ENCODE results near the gene RBM47. TPM values are rescaled to one million over a fixed set of nuclear protein-coding genes. Genes with fewer than 3 reads are reported as not detected.
"Not testable (repeated sequence)": the region's sequence is repeated elsewhere in the genome, so short reads cannot be mapped to it uniquely, and the experiment has no call there.

RBM47 gene
- total RNA-seq, 2 donors from 2014 or later, result 301 to 304 TPM

- intact Hi-C loops (cut with DNase I, micrococcal nuclease); DNase-seq: not testable (repeated sequence)
These were observed 1.3 kb downstream of the RBM47 start for GRCh38 chr4:40628407-40628806.

GRCh38 chr4:40627540-40627939, 2.1 kb downstream of the RBM47 start:
- DNase-seq (no peak), ATAC-seq (no peak)
- intact Hi-C loops (cut with DNase I, micrococcal nuclease), result no loop called here

More at GRCh38 chr4:40628407-40628806, 1.3 kb downstream of the RBM47 start:
- not testable (repeated sequence) for ATAC-seq

GRCh38 chr4:40626183-40626990, 3.3 kb downstream of the RBM47 start:
- ATAC-seq (no peak), DNase-seq (peak in 1 of 2 donors; percentile 26)
- intact Hi-C loops (cut with DNase I, micrococcal nuclease), result no loop called here

GRCh38 chr4:40623707-40624106, 6.0 kb downstream of the RBM47 start:
- DNase-seq, result no peak
- no peak for ATAC-seq
- intact Hi-C loops (cut with DNase I, micrococcal nuclease), result no loop called here

GRCh38 chr4:40622913-40623312, 6.8 kb downstream of the RBM47 start:
- ATAC-seq (peak; percentile 51), DNase-seq (no peak)
- intact Hi-C loops (cut with DNase I, micrococcal nuclease), result no loop called here

GRCh38 chr4:40621592-40622512, 7.8 kb downstream of the RBM47 start:
- ATAC-seq (peak; percentile 29), DNase-seq (peak; percentile 46 to 53)
- intact Hi-C loops (cut with DNase I, micrococcal nuclease), result no loop called here

GRCh38 chr4:40621229-40621591, 8.5 kb downstream of the RBM47 start:
- no peak for ATAC-seq
- DNase-seq, result no peak
- intact Hi-C loops (cut with DNase I, micrococcal nuclease), result no loop called here

- intact Hi-C loops (cut with DNase I, micrococcal nuclease), result no loop called here
- ATAC-seq, result no peak
- no peak for DNase-seq
These were observed 10.1 kb downstream of the RBM47 start for GRCh38 chr4:40619600-40619999.

- DNase-seq (no peak), ATAC-seq (no peak)
- intact Hi-C loops (cut with DNase I, micrococcal nuclease), result no loop called here
These were observed 11.8 kb downstream of the RBM47 start for GRCh38 chr4:40617872-40618271.

GRCh38 chr4:40614031-40614430, 15.6 kb downstream of the RBM47 start:
- ATAC-seq (no peak), DNase-seq (no peak)
- intact Hi-C loops (cut with DNase I, micrococcal nuclease), result no loop called here

- ATAC-seq, result no peak
- no peak for DNase-seq
- intact Hi-C loops (cut with DNase I, micrococcal nuclease), result no loop called here
These were observed 16.2 kb downstream of the RBM47 start for GRCh38 chr4:40613456-40613855.

GRCh38 chr4:40612831-40613230, 16.8 kb downstream of the RBM47 start:
- no peak for ATAC-seq
- intact Hi-C loops (cut with DNase I, micrococcal nuclease), result no loop called here
- DNase-seq, result no peak

GRCh38 chr4:40612283-40612682, 17.4 kb downstream of the RBM47 start:
- DNase-seq (no peak), ATAC-seq (no peak)
- intact Hi-C loops (cut with DNase I, micrococcal nuclease), result no loop called here

- DNase-seq, result no peak
- intact Hi-C loops (cut with DNase I, micrococcal nuclease), result no loop called here
- ATAC-seq, result no peak
These were observed 21.0 kb downstream of the RBM47 start for GRCh38 chr4:40608628-40609027.

- ATAC-seq (peak; percentile 37), DNase-seq (no peak)
- intact Hi-C loops (cut with DNase I, micrococcal nuclease), result no loop called here
These were observed 22.4 kb downstream of the RBM47 start for GRCh38 chr4:40607221-40607620.

- intact Hi-C loops (cut with DNase I, micrococcal nuclease), result no loop called here
- DNase-seq (no peak), ATAC-seq (no peak)
These were observed 23.4 kb downstream of the RBM47 start for GRCh38 chr4:40606239-40606767.

GRCh38 chr4:40603281-40603680, 26.4 kb downstream of the RBM47 start:
- intact Hi-C loops (cut with DNase I, micrococcal nuclease), result no loop called here
- DNase-seq (no peak), ATAC-seq (no peak)

GRCh38 chr4:40601641-40602040, 28.0 kb downstream of the RBM47 start:
- intact Hi-C loops (cut with DNase I, micrococcal nuclease), result no loop called here
- DNase-seq, result no peak
- no peak for ATAC-seq

GRCh38 chr4:40600850-40601249, 28.8 kb downstream of the RBM47 start:
- intact Hi-C loops (cut with DNase I, micrococcal nuclease), result no loop called here

GRCh38 chr4:40599431-40599830, 30.2 kb downstream of the RBM47 start:
- DNase-seq (no peak), ATAC-seq (no peak)
- intact Hi-C loops (cut with DNase I, micrococcal nuclease), result no loop called here

More at GRCh38 chr4:40600850-40601249, 28.8 kb downstream of the RBM47 start:
- ATAC-seq (no peak), DNase-seq (no peak)

Measured in left colon (tissue), 2 donors.